ENCODE results near the gene TOPAZ1.

- TF ChIP-seq, protein P1, sequence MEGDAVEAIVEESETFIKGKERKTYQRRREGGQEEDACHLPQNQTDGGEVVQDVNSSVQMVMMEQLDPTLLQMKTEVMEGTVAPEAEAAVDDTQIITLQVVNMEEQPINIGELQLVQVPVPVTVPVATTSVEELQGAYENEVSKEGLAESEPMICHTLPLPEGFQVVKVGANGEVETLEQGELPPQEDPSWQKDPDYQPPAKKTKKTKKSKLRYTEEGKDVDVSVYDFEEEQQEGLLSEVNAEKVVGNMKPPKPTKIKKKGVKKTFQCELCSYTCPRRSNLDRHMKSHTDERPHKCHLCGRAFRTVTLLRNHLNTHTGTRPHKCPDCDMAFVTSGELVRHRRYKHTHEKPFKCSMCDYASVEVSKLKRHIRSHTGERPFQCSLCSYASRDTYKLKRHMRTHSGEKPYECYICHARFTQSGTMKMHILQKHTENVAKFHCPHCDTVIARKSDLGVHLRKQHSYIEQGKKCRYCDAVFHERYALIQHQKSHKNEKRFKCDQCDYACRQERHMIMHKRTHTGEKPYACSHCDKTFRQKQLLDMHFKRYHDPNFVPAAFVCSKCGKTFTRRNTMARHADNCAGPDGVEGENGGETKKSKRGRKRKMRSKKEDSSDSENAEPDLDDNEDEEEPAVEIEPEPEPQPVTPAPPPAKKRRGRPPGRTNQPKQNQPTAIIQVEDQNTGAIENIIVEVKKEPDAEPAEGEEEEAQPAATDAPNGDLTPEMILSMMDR (IDR thresholded peaks at IDR 0.05): no peak
- no peak for TF ChIP-seq EP300 (IDR thresholded peaks at IDR 0.05)
- TF ChIP-seq POLR2AphosphoS5 (IDR thresholded peaks at IDR 0.05): peak; percentile 95 to 96 (median 95)
Observed at GRCh38 chr3:44338010-44338827, 96.5 kb downstream of the TOPAZ1 start, which contains the start of gene TCAIM.

Data from stomach (tissue), 4 donors.